Measurements from ENCODE around the gene RPL13A.
A peak's percentile ranks its signal among the peaks of the same experiment; 100 is the strongest.
"Not testable (repeated sequence)": the region's sequence is repeated elsewhere in the genome, so short reads cannot be mapped to it uniquely, and the experiment has no call there.

The RPL13A gene

DNA sequence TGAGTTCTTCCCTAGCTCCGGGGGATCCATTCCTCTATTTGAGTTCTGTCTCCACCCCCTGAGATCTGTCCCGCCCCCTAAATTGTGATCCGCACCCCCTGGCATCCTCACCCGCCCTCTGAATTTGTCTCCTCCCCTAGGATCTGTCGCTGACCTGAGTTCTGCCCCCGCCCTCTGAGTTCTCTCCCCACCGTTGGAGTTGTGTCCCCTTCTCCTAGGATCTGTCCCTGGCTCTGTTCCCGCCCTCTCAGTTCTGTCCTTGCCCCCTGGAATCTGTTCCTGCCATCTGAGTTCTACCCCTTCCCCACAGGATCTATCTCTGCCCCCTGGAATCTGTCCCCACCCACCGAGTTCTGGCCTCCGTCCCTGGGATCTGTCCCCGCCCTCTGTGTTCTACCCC lies 45.1 kb upstream of the RPL13A start:
- H3K4me3 ChIP-seq (ENCODE audit: low read depth, low read length), result no peak overlapping the region
- no peak for DNase-seq (ENCODE audit: low read depth)
- no peak for TF ChIP-seq CTCF (conservative IDR thresholded peaks at IDR 0.05; ENCODE audit: low read depth, low read length)

DNA sequence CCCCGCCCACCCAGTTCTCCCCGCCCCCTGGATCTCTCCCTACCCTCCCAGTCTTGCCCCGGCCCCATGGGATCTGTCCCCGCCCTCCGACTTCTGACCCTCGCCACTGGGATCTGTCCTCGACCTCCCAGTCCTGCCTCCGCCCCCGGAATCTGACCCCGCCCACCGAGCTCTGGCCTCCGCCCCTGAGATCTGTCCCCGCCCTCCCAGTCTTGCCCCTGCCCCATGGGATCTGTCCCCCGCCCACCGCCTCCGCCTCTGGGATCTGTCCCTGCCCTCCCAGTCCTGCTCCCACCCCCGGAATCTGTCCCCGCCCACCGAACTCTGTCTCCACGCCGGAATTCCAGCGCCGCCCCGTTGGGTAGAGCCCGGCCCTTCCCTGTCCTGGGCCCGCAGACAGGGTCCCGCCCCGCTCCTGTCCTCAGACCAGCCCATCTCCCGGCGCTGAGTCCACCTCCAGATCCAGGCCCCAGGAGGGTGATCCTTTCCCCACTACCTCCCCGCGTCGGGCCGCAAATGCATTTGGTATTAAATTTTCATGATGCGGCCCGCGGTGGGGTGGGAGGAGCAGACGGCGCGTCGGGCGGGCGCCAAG lies 44.5 kb upstream of the RPL13A start:
- peak overlapping the region; percentile 67 for H3K4me3 ChIP-seq (ENCODE audit: low read depth, low read length)
- TF ChIP-seq CTCF (conservative IDR thresholded peaks at IDR 0.05; ENCODE audit: low read depth, low read length), result no peak
- DNase-seq (ENCODE audit: low read depth), result peak; percentile 73

GRCh38 chr19:49443366-49444099 lies 43.9 kb upstream of the RPL13A start:
- DNase-seq (ENCODE audit: low read depth), result peak; percentile 97
- TF ChIP-seq CTCF (conservative IDR thresholded peaks at IDR 0.05; ENCODE audit: low read depth, low read length), result peak; percentile 88
- H3K4me3 ChIP-seq (ENCODE audit: low read depth, low read length), result peak overlapping the region; percentile 67

- DNase-seq (ENCODE audit: low read depth); H3K4me3 ChIP-seq (ENCODE audit: low read depth, low read length): not testable (repeated sequence)
Observed at GRCh38 chr19:49444100-49444700, 43.2 kb upstream of the RPL13A start.

DNA sequence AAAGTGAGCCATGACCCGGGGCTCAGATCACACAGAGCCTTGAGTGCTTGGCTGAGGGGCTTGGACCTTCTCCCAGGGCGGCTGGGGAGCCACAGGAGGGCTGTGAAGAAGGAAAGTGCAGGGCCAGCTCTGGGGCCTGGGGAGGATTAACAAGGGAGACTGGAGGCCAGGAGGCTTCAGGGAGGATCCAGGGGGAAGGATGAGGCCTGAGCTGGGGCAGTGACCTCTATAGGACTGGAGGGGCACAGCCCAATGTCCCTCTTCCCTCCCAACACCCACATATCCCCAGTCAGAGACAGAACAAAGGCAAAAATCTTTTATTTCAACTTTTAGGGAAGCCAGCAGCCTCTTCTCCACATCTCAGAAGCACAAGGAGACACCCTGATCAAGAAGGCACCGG lies 41.4 kb upstream of the RPL13A start:
- TF ChIP-seq CTCF (conservative IDR thresholded peaks at IDR 0.05; ENCODE audit: low read depth, low read length), result no peak
- H3K4me3 ChIP-seq (ENCODE audit: low read depth, low read length), result no peak overlapping the region
- DNase-seq (ENCODE audit: low read depth), result no peak

GRCh38 chr19:49447485-49448431 lies 39.6 kb upstream of the RPL13A start:
- DNase-seq (ENCODE audit: low read depth), result no peak
- TF ChIP-seq CTCF (conservative IDR thresholded peaks at IDR 0.05; ENCODE audit: low read depth, low read length), result no peak
- H3K4me3 ChIP-seq (ENCODE audit: low read depth, low read length), result no peak overlapping the region

DNA sequence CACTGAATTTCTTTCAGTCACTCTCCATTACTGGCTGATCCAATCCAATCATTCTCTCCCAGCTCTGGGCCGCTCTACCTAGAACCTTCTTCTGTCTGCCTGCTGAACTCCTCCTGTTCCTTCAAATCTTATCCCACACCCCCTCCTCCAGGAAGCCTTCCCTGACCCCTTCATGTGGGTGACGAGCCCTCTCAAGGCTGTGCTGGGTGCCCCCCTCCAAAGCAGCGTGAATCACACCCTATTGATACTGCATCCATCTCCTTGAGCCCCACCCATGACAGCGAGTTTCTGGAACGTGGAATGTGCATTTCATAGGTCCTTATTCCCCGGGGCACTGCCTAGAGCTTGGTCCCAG lies 39.0 kb upstream of the RPL13A start:
- H3K4me3 ChIP-seq (ENCODE audit: low read depth, low read length), result no peak overlapping the region
- DNase-seq (ENCODE audit: low read depth), result no peak
- TF ChIP-seq CTCF (conservative IDR thresholded peaks at IDR 0.05; ENCODE audit: low read depth, low read length), result no peak
